K562 (cell line): ENCODE data around the gene DLL4.

Source experiments
- NFYB ChIP-seq: IDR thresholded peaks from 2 replicates; pipeline ENCODE4 v1.6.1; 2011; ENCODE audit warnings: mild to moderate bottlenecking, moderate library complexity; ENCODE audit not compliant: insufficient read length; ENCODE audit errors: extremely low read depth
- PCBP2 ChIP-seq: fragments of 200-400 bp; formaldehyde crosslinking; IDR thresholded peaks from 2 replicates; pipeline ENCODE4 v1.6.1; 2018; ENCODE audit warnings: low read length, low read depth, mild to moderate bottlenecking, moderate library complexity; ENCODE audit not compliant: poor library complexity, severe bottlenecking
- RFX5 ChIP-seq: IDR thresholded peaks from 2 replicates; pipeline ENCODE4 v1.6.1; 2011; ENCODE audit warnings: low read depth, mild to moderate bottlenecking, improper control_type of control experiment, low read length
- TAF7 ChIP-seq: fragments of 450-650 bp; IDR thresholded peaks from 2 replicates; pipeline ENCODE4 v1.6.1; 2016; ENCODE audit warnings: missing genetic modification characterization, missing compliant biosample characterization
- TF ChIP-seq, protein P1 (sequence below): fragments of 150-350 bp; conservative IDR thresholded peaks from 2 replicates; pipeline ENCODE4 v1.6.1; 2014; ENCODE audit warnings: low read length
- TF ChIP-seq, protein P2 (sequence below): sonication (generic); formaldehyde crosslinking; IDR thresholded peaks from 2 replicates; pipeline ENCODE4 v1.8.1; 2023; ENCODE audit warnings: mild to moderate bottlenecking, missing genetic modification reagents, moderate library complexity

DNA sequence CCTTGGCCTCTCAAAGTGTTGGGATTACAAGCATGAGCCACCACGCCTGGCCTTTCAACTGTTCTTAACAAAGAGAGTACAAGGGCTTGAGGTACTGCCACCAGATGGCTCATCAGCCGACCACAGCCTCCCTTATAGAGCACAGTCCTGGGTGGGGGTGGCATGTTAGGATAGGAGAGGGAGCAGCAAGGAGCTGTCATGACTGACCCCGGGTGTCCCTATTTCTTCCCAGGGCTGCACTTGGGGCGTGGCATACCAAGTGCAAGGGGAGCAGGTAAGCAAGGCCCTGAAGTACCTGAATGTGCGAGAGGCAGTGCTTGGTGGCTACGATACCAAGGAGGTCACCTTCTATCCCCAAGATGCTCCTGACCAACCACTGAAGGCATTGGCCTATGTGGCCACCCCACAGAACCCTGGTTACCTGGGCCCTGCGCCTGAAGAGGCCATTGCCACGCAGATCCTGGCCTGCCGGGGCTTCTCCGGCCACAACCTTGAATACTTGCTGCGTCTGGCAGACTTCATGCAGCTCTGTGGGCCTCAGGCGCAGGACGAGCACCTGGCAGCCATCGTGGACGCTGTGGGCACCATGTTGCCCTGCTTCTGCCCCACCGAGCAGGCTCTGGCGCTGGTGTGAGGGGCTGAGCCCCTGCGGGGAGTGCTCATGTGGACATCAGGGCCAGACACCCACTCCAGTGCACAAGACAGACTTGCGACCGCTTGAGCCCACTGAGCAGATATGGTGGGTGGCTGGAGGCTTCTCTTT, 26.2 kb downstream of the DLL4 start:
- no peak for TF ChIP-seq RFX5
- TF ChIP-seq, protein P1, sequence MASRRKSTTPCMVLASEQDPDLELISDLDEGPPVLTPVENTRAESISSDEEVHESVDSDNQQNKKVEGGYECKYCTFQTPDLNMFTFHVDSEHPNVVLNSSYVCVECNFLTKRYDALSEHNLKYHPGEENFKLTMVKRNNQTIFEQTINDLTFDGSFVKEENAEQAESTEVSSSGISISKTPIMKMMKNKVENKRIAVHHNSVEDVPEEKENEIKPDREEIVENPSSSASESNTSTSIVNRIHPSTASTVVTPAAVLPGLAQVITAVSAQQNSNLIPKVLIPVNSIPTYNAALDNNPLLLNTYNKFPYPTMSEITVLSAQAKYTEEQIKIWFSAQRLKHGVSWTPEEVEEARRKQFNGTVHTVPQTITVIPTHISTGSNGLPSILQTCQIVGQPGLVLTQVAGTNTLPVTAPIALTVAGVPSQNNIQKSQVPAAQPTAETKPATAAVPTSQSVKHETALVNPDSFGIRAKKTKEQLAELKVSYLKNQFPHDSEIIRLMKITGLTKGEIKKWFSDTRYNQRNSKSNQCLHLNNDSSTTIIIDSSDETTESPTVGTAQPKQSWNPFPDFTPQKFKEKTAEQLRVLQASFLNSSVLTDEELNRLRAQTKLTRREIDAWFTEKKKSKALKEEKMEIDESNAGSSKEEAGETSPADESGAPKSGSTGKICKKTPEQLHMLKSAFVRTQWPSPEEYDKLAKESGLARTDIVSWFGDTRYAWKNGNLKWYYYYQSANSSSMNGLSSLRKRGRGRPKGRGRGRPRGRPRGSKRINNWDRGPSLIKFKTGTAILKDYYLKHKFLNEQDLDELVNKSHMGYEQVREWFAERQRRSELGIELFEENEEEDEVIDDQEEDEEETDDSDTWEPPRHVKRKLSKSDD = no peak
- no peak for TF ChIP-seq PCBP2
- TF ChIP-seq TAF7 (tag) = no peak
- TF ChIP-seq, protein P2, sequence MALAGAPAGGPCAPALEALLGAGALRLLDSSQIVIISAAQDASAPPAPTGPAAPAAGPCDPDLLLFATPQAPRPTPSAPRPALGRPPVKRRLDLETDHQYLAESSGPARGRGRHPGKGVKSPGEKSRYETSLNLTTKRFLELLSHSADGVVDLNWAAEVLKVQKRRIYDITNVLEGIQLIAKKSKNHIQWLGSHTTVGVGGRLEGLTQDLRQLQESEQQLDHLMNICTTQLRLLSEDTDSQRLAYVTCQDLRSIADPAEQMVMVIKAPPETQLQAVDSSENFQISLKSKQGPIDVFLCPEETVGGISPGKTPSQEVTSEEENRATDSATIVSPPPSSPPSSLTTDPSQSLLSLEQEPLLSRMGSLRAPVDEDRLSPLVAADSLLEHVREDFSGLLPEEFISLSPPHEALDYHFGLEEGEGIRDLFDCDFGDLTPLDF = no peak
- TF ChIP-seq NFYB = no peak
